Tongue (tissue), 2 donors: ENCODE results near the gene ORC2. TPM values are rescaled to one million over a fixed set of nuclear protein-coding genes. Genes with fewer than 3 reads are reported as not detected.
"Not testable (repeated sequence)": the region's sequence is repeated elsewhere in the genome, so short reads cannot be mapped to it uniquely, and the experiment has no call there.

Experiments
- DNase-seq: peaks from one replicate; pipeline ENCODE4 v3.0.0-alpha.2; 2015
- total RNA-seq: library from RNA; depleted of rRNA; stranded (reverse); fragments of >200 nt; gene quantifications from one replicate; pipeline ENCODE4 v1.2.3, GENCODE V29; 2014

Gene ORC2
- total RNA-seq: 22.1 TPM

- DNase-seq: peak; percentile 98
These were observed at the start of gene ORC2 for GRCh38 chr2:200963124-200963917. ORC2 (minus strand) TSS chr2:200963660; CDS start chr2:200958123, 5,537 bp downstream.

- no peak for DNase-seq
These were observed 44.9 kb upstream of the ORC2 start for GRCh38 chr2:201008296-201008829.

- DNase-seq: no peak
These were observed 44.1 kb upstream of the ORC2 start for GRCh38 chr2:201007584-201007998.

GRCh38 chr2:201006704-201007103 lies 43.2 kb upstream of the ORC2 start:
- DNase-seq: no peak

- DNase-seq: no peak
These were observed 40.9 kb upstream of the ORC2 start for GRCh38 chr2:201004370-201004769.

GRCh38 chr2:200993097-200993496 lies 29.6 kb upstream of the ORC2 start:
- no peak for DNase-seq

GRCh38 chr2:200987137-200987536 lies 23.7 kb upstream of the ORC2 start:
- no peak for DNase-seq

- DNase-seq: no peak
These were observed 22.3 kb upstream of the ORC2 start for GRCh38 chr2:200985799-200986198.

GRCh38 chr2:200976710-200977109 lies 13.2 kb upstream of the ORC2 start:
- DNase-seq: no peak

GRCh38 chr2:200975672-200976071 lies 12.2 kb upstream of the ORC2 start:
- no peak for DNase-seq

GRCh38 chr2:200970057-200970456 lies 6.6 kb upstream of the ORC2 start:
- DNase-seq: not testable (repeated sequence)

- DNase-seq: no peak
These were observed 5.3 kb upstream of the ORC2 start for GRCh38 chr2:200968735-200969134.

- no peak for DNase-seq
These were observed 4.7 kb upstream of the ORC2 start for GRCh38 chr2:200968162-200968561.

- DNase-seq: no peak
These were observed 3.3 kb upstream of the ORC2 start for GRCh38 chr2:200966770-200967169.

GRCh38 chr2:200964498-200964897 lies 1.0 kb upstream of the ORC2 start:
- DNase-seq: no peak

GRCh38 chr2:200963918-200964252 lies 425 bp upstream of the ORC2 start:
- DNase-seq: not testable (repeated sequence)

- no peak for DNase-seq
These were observed 693 bp downstream of the ORC2 start for GRCh38 chr2:200962811-200963123.

GRCh38 chr2:200961674-200962073 lies 1.8 kb downstream of the ORC2 start:
- DNase-seq: no peak

GRCh38 chr2:200950378-200950777 lies 13.1 kb downstream of the ORC2 start:
- DNase-seq: no peak

GRCh38 chr2:200945395-200945729 lies 18.1 kb downstream of the ORC2 start:
- DNase-seq: no peak

- no peak for DNase-seq
These were observed 18.7 kb downstream of the ORC2 start for GRCh38 chr2:200944467-200945394.

- no peak for DNase-seq
These were observed 19.8 kb downstream of the ORC2 start for GRCh38 chr2:200943527-200944105.

GRCh38 chr2:200939832-200940231 lies 23.6 kb downstream of the ORC2 start:
- DNase-seq: no peak
